ACC112 (cell line): ENCODE results near the gene CNOT6.
"Not testable (repeated sequence)": the region's sequence is repeated elsewhere in the genome, so short reads cannot be mapped to it uniquely, and the experiment has no call there.

Source experiments
- H2AFZ ChIP-seq: fragments of 200-600 bp; sonication (generic); one replicate; pipeline ENCODE4 v1.6.0; 2017; ENCODE audit warnings: antibody characterized with exemption, low read length; ENCODE audit not compliant: unreplicated experiment
- H3K27ac ChIP-seq: fragments of 200-600 bp; sonication (generic); 2 replicates; pipeline ENCODE4 v1.5.1; 2014; ENCODE audit warnings: low read depth, mild to moderate bottlenecking, antibody characterized with exemption, low read length, moderate library complexity
- H3K27me3 ChIP-seq: fragments of 200-600 bp; sonication (generic); 2 replicates; pipeline ENCODE4 v1.6.1; 2014; ENCODE audit warnings: mild to moderate bottlenecking, antibody characterized with exemption, low read length, moderate library complexity, mixed read lengths; ENCODE audit not compliant: insufficient read depth
- H3K36me3 ChIP-seq: fragments of 200-600 bp; sonication (generic); 2 replicates; pipeline ENCODE4 v1.6.1; 2016; ENCODE audit warnings: mild to moderate bottlenecking, antibody characterized with exemption, low read length, moderate library complexity, mixed read lengths; ENCODE audit not compliant: insufficient read depth
- H3K4me1 ChIP-seq: fragments of 200-600 bp; sonication (generic); one replicate; pipeline ENCODE4 v1.6.1; 2016; ENCODE audit warnings: low read length, mixed read lengths; ENCODE audit not compliant: insufficient read depth, unreplicated experiment, control insufficient read depth
- H3K4me3 ChIP-seq: fragments of 200-600 bp; sonication (generic); 2 replicates; pipeline ENCODE4 v1.5.1; 2014; ENCODE audit warnings: mild to moderate bottlenecking, low read depth, low read length
- H3K79me2 ChIP-seq: fragments of 200-600 bp; sonication (generic); one replicate; pipeline ENCODE4 v1.6.0; 2016; ENCODE audit warnings: low read length; ENCODE audit not compliant: control insufficient read depth, unreplicated experiment, insufficient read depth

Gene CNOT6

GRCh38 chr5:180519098-180519497 is 24.9 kb downstream of the CNOT6 start:
- Histone ChIP-seq H3K27ac (no peak overlapping the region), H3K4me1 (peaks cover 11% of the 10 kb centered on the region), H2AFZ (no peak overlapping the region), H3K79me2 (peaks cover 88% of the 10 kb centered on the region), H3K36me3 (no peaks in the 10 kb centered on the region), H3K4me3 (no peak overlapping the region), H3K27me3 (no peaks in the 10 kb centered on the region)

- no peaks in the 10 kb centered on the region for H3K27me3 ChIP-seq
- H3K79me2 ChIP-seq, result peaks cover 89% of the 10 kb centered on the region
- H2AFZ ChIP-seq, result no peak overlapping the region
- no peak overlapping the region for H3K4me3 ChIP-seq
- H3K27ac ChIP-seq, result no peak overlapping the region
- H3K4me1 ChIP-seq, result peaks cover 11% of the 10 kb centered on the region
- no peaks in the 10 kb centered on the region for H3K36me3 ChIP-seq
These were observed 26.9 kb downstream of the CNOT6 start for GRCh38 chr5:180521101-180521500.

- Histone ChIP-seq H3K36me3 (no peaks in the 10 kb centered on the region), H3K4me1 (peaks cover 10% of the 10 kb centered on the region), H3K27ac (no peak overlapping the region)
These were observed 27.4 kb downstream of the CNOT6 start for GRCh38 chr5:180521591-180521990.

GRCh38 chr5:180522330-180522729 is 28.2 kb downstream of the CNOT6 start:
- H3K27me3 ChIP-seq, result no peaks in the 10 kb centered on the region
- H3K27ac ChIP-seq, result no peak overlapping the region
- H3K79me2 ChIP-seq, result peaks cover 89% of the 10 kb centered on the region
- no peaks in the 10 kb centered on the region for H3K36me3 ChIP-seq
- H3K4me3 ChIP-seq, result no peak overlapping the region
- H2AFZ ChIP-seq, result no peak overlapping the region
- peaks cover 3% of the 10 kb centered on the region for H3K4me1 ChIP-seq

More at GRCh38 chr5:180521591-180521990, 27.4 kb downstream of the CNOT6 start:
- Histone ChIP-seq H3K27me3 (no peaks in the 10 kb centered on the region), H3K79me2 (peaks cover 90% of the 10 kb centered on the region), H3K4me3 (no peak overlapping the region), H2AFZ (no peak overlapping the region)

GRCh38 chr5:180523629-180524466 is 29.7 kb downstream of the CNOT6 start:
- Histone ChIP-seq H3K27ac (no peak overlapping the region), H3K4me3 (no peak overlapping the region), H3K4me1 (peaks cover 3% of the 10 kb centered on the region), H2AFZ (no peak overlapping the region), H3K36me3 (no peaks in the 10 kb centered on the region), H3K27me3 (no peaks in the 10 kb centered on the region), H3K79me2 (peaks cover 84% of the 10 kb centered on the region)

GRCh38 chr5:180525399-180525798 is 31.2 kb downstream of the CNOT6 start:
- H3K27me3 ChIP-seq, result no peaks in the 10 kb centered on the region
- no peak overlapping the region for H3K4me3 ChIP-seq
- H2AFZ ChIP-seq, result no peak overlapping the region
- no peak overlapping the region for H3K27ac ChIP-seq
- peaks cover 8% of the 10 kb centered on the region for H3K36me3 ChIP-seq
- H3K79me2 ChIP-seq, result peaks cover 78% of the 10 kb centered on the region
- peaks cover 3% of the 10 kb centered on the region for H3K4me1 ChIP-seq

GRCh38 chr5:180526269-180526668 is 32.1 kb downstream of the CNOT6 start:
- Histone ChIP-seq H3K79me2 (peaks cover 73% of the 10 kb centered on the region), H3K4me1 (peaks cover 3% of the 10 kb centered on the region), H3K27me3 (no peaks in the 10 kb centered on the region), H3K36me3 (peaks cover 8% of the 10 kb centered on the region), H3K4me3 (no peak overlapping the region), H2AFZ (no peak overlapping the region), H3K27ac (no peak overlapping the region)

GRCh38 chr5:180527659-180528058 is 33.5 kb downstream of the CNOT6 start:
- Histone ChIP-seq H3K4me1 (peaks cover 3% of the 10 kb centered on the region), H3K4me3 (no peak overlapping the region), H3K79me2 (peaks cover 59% of the 10 kb centered on the region), H3K36me3 (peaks cover 8% of the 10 kb centered on the region), H3K27ac (no peak overlapping the region), H2AFZ (no peak overlapping the region), H3K27me3 (no peaks in the 10 kb centered on the region)

- not testable (repeated sequence) for H3K4me3 ChIP-seq
These were observed 36.9 kb downstream of the CNOT6 start for GRCh38 chr5:180531036-180531585.

GRCh38 chr5:180532268-180532667 is 38.1 kb downstream of the CNOT6 start:
- Histone ChIP-seq H3K27ac (no peak overlapping the region), H2AFZ (no peak overlapping the region), H3K27me3 (no peaks in the 10 kb centered on the region), H3K79me2 (peaks cover 28% of the 10 kb centered on the region), H3K4me1 (no peaks in the 10 kb centered on the region), H3K36me3 (peaks cover 18% of the 10 kb centered on the region), H3K4me3 (no peak overlapping the region)

More at GRCh38 chr5:180531036-180531585, 36.9 kb downstream of the CNOT6 start:
- H3K4me1 ChIP-seq, H3K27me3 ChIP-seq, H3K27ac ChIP-seq, H2AFZ ChIP-seq: not testable (repeated sequence)
- peaks cover 29% of the 10 kb centered on the region for H3K79me2 ChIP-seq
- peaks cover 12% of the 10 kb centered on the region for H3K36me3 ChIP-seq

- no peak overlapping the region for H2AFZ ChIP-seq
- H3K4me3 ChIP-seq, result no peak overlapping the region
- peaks cover 23% of the 10 kb centered on the region for H3K79me2 ChIP-seq
- H3K36me3 ChIP-seq, result peaks cover 18% of the 10 kb centered on the region
- H3K27ac ChIP-seq, result no peak overlapping the region
- no peaks in the 10 kb centered on the region for H3K4me1 ChIP-seq
- no peaks in the 10 kb centered on the region for H3K27me3 ChIP-seq
These were observed 39.7 kb downstream of the CNOT6 start for GRCh38 chr5:180533845-180534244.
